Stimulated activated CD4-positive, alpha-beta T cell treated with anti-CD3 and anti-CD28 coated beads, Interleukin-1b, Interleukin-23, amount 100 ng/mL, for 4 hours (primary cell): ENCODE results near the gene NRXN3.

Experiments used
- DNase-seq, 2 donors: peaks; one replicate each; pipeline ENCODE4 v3.0.0-alpha.2; 2020; ENCODE audit warnings: low read depth in 2 of 2

The NRXN3 gene

DNA sequence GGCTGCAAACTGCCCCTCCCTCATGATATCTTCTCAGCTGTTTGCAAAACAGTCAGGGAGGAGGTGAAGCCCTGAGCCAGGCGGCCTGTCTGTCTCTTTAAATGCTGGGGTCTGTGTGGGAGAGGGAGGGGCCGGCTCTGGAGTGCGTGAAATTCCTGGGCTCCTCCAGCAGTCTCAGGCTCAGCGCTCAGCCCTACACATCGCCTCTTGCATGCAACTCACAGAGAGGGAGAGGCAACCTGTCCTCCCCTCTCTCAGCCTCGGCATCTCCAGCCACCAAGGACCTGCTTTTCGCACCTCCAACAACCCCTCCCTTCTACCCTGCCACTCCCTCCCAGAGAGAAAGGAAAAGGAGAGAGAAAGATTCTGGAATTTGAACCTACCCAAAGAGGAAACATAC lies at the start of gene NRXN3:
Gene NRXN3, plus strand, starts transcription at position 171 of the 400 bp plus-strand sequence. CDS start 72,721 bp downstream, outside the sequence.
- DNase-seq, result no peak

DNA sequence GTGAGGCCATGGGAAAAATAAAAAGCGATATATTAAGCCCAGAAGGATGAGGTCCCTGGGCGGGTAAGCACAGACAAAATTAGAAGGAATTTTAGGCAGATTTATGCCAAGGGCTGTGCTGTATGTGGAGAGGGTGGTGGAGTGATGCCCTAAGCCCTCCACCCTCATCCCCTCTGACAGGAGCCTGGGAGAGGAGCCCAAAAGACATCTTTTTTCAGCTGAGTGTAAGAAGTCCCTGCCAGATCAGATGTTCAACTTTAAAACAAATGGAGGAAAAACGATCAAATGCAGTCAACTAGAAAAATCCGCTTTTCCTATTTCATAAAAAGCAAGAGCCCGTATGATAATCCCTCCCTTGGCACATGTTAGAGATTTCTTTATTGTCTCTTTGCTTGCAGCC lies 47.7 kb upstream of the NRXN3 start:
- DNase-seq, result no peak

DNA sequence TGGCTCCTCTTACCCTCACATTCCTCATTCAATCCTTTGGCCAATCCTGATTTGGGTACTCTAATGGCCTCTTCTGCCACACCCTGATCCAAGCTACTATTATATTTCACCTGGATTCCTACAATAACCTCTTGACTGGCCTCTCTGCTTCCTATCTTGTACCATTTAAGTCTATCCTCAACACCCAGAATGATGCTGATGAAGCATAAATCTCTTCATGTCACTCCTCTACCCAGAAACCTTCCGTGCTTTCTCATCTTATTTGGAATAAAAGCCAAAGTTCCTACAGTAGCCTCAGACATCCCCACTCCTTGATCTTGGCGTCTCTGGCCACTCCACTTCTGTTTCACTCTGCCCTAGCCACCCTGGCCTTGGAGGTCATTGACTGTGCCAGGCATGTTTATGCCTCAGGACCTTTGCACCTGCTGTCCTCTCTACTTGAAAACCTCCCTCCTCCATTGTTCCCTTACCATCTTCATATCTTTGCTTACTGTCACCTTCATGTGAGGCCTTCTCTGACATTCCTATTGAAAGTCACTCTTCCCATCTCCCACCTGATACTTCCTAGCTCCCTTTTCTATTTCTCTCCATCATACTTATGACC lies 46.4 kb upstream of the NRXN3 start:
- DNase-seq, result no peak

DNA sequence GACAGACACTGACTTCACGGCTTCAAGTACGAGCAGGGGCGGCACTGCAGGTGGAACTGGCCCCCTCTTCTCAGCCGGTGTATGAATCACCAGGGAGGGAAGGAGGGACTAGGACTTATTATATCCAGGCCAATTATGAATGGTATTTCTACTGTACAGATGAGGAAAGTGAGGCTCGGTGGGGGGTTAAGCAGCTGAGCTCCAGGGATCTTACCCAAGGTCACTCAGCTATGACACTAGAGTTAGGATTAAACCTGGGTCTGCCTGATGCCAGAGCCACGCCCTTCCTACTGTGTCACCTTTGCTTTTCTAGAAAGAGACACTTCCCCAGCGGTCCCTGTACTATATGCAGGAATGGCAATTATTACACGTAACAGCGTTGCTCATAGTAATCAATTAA lies 42.2 kb upstream of the NRXN3 start:
- DNase-seq, result no peak

DNA sequence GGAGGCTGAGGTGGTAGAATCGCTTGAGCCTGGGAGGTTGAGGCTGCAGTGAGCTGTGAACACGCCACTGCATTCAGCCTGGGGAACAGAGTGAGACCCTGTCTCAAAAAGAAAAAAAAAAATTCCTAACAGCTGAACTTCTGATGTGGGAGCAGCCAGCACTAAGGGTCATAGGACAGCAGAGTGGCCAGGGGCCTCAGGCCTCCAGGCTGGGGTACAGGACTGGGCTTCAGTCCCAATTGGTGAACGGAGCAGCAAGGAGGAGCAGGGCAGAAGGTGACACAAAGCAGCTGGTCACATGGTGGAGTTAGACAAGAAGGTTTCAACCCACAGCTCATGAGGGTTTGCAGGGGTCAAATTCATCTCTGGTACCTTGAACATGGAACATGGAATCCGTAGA lies 40.8 kb upstream of the NRXN3 start:
- no peak for DNase-seq

DNA sequence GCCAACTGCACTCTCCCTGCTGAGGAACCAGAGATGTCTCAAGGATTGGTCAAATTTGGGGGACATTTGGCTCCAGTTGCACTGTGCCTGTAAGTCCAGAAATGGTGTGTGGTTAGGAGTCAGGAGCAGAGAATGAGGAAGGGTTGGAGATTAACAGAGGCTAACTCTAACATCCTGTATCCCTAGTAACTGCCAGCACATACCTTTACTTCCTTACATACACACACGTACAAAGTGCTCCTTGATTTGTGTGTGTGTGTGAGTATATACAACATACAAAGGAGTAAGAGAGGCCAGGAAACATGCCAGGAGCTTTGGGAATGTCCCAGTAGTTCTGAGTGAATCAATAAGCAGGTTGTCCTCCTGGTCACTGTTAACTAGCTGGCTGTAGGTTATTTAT lies 39.8 kb upstream of the NRXN3 start:
- no peak for DNase-seq

DNA sequence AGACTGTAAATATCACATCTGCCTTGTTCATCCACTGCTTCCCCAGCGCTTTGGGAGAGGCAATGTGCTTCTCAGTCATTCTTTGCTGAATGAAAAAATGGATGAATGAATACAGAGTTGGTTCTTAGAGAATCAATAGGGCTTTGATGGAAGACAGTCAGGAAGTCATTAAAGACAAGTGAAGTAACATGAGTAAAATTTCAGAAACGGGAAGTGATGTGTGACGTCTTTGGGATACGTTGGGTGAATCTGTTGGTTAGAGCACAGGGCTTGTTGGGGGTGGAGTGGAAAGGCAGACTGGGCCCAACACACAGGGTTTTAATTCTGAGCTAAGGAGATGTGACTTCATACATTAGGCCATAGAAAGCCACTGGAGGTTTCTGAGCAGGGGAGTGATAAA lies 39.0 kb upstream of the NRXN3 start:
- DNase-seq, result no peak

DNA sequence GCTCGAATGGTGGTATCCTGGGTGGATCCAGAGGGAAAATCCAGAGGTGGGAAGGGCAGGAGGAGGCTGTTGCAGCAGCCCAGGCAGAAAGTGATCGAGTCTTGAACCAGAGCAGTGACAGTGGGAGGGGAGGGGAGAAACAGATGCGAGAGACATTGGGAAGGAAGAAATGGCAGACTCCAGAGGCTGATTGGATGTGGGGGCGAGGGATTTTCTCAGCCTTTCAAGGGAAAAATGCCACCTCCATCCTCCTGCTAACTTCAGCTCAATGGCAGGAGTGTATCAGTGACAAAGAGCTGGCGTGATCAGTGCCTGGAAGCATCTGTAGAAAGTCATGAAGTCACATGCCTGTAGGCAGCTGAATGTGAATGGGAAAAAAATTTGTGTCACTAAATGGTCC lies 38.6 kb upstream of the NRXN3 start:
- DNase-seq, result no peak

DNA sequence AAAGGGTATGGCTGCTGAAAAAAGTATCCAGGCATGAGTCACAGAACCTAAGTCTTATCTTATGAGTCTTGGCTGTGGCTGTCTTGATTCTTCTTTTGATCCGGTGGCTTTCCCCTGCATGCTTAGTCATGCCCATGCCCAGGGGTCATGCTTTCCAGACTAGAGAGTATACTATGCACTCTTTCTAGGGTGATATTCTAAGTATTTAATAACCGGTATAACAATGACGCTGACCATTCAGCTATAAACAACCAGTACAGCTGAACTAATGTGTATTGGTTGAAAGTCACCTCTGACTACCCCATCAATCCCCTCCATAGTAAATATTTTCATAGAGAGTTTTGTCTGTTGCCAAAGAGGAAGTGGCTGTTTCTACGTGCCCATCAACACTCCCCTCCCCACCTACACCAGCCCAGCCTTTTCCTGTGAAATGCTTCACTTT lies 34.7 kb upstream of the NRXN3 start:
- DNase-seq, result no peak

DNA sequence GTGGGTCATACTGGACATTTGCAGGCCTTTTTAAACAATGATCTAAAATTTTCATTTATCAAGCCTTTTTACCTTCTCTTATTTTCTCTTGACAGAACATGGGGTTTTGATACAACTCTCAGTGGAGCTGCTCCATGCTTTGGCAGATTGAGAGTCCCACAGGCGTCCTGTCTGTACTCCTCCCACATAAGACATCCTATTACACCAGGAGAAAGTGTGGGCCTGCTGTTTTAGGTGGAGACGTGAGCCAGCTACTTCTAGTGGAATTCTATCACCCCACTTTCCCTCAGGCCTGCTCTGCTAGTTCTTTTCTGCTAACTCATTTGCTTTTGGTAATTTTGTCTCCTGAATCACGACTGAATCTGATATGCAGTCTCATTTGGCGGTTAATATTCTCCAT lies 33.5 kb upstream of the NRXN3 start:
- DNase-seq, result no peak

DNA sequence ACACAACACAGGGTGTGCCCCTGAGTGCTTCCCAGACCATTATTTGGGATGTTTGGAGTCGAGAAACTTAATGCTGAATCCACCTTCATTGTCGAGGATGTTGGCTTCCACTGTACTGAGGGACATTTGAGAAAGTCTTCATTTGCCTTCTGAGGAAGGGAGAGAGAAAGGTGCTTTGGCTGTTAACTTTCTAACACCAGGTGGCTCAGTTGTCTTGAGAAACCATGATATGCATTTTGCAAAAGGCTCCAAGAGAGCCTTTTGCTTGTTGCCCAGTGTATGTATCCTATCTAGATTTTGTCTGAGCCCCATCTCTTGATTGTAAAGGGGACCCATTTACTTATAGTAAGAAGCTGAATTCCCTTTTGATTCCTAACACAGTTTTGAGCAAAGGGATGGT lies 28.6 kb upstream of the NRXN3 start:
- DNase-seq, result no peak

DNA sequence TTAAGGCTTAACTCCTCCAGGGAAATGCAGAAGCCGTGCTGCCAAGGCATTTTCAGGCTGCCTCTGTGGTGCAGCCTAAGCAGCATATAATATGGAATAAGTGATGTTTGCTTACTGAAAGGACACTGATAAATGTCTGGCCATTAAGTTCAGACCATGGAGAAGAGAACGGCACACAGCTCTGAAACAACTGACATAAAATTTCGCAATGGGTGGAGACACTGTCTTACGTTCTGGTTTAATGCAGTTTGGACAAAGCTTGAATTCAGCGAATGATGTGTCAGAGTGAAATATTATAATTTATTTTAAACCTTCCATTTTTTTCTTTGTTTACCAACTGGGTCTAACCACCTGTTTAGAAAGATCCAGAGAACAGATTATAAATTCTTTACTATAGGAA lies 27.2 kb upstream of the NRXN3 start:
- DNase-seq, result no peak

DNA sequence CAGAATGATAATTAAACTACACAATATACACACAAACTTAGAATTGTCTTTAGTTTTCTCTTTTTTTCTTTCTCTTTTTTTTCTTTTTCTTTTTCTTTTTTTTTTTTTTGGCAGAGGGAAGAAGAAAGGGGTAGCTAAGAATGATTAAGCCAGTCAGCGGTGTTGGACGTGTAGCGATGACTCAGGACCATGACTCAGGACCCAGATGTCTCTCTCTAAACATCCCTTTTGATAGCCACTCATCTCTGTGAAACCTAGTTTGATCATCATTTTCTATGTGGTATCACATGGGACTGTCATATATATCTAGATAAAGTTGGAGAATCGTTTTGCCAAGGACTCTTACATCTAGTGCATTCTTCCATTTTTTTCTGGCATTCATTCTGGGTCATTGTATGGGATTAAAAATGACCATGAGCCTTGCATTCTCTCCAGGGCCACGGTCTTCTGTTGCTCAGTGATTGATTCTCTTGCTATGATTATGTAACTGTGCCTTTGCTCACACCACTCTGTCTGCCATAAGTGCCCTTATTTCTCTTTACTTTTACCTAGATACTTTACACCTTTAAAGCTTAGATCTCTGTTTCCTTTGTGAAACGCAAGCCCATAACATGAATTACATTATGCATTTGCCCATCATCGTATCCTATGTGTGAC lies 26.6 kb upstream of the NRXN3 start:
- DNase-seq, result no peak

DNA sequence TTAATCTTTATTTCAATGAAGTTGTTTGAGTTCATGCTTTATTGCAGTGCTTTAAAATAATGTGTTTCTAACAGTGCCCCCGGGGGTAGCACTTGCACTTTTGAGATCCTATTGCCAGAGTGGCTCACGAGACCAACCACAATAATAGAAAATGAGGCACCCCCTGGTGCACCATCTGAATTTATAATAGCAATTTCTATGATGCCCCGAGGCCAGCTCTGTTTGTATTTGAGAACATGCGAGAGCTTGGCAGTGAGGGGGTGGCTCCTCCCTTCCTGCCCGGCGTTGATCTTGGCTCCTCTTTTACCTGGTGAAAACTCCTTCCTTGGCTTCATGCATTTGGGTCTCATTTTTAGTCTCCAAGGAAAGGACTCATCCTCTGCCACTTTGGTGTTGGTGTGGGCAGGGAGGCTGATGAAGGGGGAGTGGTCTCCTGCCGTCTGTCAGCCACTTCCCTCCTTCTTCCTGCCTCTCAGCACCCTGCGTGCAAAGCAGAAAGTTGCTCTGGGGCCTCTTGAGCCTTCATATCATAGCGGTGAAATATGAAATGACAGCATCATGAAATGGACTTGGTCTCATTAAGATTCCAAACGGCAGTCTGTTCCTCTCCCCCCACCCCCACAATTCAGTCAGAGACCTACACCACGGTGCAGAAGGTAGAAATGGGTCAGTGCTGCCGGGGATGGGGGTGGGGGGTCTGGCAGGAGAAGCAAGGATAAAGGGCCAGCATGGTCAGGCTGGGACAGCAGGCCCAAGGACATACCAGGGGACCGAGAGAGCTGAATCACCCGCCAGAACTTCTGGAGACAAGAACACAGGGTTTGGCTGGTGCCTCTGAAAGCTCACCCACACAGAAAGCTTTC lies 17.7 kb upstream of the NRXN3 start:
- DNase-seq, result no peak

DNA sequence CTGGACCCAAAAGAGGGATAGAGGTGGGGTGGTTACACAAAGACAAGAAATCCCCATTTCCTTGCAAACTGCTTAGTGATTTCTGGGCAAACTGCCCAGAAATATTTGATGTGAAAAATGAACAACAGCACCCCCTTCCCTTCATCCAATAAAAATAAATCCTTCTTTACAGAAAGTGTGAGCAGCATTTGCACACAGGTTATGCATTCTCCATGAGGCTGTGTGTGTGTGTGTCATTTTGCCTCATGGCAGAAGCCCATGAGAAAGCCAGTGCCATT lies 17.2 kb upstream of the NRXN3 start:
- no peak for DNase-seq

DNA sequence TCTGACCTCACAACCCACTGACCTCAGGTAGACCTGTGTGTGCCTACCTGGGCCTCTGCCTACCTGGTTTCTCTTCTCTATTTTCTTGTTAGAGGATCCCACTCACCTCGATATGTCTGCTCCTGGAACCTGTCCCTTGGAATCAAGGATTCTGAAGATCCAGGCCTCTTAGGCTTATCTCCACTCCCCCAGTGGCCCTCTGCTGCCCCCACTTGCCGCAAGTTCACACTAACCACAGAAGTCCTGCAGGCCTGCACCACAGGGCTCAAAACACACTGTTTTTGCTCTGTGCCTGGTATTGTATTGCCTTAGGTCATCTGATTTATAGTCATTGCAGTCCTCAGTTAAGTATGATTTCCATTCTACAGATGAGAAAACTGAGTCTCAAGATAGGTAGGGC lies 15.3 kb upstream of the NRXN3 start:
- DNase-seq, result no peak

DNA sequence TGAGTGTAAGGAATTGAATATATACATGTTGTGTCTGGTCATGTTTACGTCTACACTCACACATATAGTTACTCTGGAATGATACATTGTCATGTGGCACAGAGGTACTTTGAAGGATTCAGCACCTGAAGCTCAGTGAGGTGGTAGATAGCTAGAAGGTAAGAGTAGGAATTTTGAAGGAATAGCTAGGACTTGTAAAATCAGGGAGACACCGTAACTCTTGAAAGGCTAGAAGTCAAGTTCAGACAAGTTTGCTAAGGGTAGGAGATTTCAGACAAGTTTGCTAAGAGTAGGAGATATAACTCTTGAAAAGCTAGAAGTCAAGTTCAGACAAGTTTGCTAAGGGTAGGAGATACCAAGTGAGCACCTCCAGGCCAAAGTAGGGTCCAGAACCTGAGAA lies 14.0 kb upstream of the NRXN3 start:
- DNase-seq, result no peak

DNA sequence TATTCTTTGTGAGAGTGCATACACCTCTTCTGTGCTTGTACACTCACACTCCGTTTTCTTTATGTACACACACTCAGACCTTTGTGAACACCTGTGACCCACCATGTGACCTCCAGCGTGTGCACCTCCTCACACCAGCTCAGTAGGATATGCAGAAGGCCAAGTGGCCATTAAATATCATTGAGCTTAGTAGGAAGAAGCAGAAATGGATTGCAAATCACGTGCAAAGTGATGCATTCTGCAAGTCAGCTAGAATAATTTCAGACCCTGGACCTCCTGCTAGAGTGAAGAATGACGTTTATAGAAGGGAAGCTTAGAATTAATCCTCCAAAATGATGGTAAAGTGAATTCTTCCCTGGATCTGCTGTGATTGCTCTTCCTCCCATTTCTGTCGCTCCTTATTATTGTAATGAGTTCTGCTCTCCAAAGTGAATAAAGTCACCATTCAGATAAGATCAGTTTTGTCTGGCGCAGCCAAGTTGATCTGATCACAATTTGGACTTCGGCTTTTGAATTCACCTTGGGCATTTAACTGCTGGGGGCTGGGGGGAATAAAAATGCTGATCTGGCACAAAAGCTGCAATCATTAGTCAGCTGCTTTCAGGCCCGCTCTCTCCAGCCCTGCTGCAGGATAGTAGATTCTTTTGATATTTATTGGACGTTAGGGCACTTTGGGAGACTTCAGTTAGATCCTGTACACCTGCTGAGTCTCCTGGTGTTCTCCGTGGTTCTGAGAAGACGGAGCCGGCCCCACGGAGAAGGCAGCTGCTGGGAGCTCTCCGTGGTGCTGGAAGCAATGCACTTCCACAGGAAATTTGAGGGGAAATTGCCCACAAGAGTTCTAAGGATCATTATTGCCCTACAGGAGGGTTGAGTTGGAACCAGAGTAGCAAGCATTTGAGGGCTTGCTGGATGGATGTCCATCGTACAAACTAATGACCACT lies 12.4 kb upstream of the NRXN3 start:
- no peak for DNase-seq

DNA sequence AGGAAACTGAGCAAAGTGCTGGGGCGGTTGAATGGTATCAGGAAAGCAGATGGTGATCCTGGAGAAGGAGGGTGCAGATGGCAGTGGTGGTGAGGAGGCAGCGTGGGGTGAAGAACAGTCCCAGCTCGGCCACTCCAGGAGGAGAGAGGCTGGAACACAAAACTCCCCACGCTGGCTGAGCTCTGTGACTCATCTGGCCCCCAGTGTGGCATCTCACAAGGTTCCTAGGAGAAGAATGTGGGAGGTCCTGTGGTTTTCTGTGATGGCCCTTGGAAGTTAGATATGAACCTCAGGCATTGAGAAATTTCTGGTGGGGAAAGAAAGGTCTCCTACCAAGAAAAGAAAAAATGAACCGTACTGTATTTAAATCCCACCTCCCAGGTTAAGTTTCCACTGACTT lies 8.0 kb upstream of the NRXN3 start:
- DNase-seq, result no peak

DNA sequence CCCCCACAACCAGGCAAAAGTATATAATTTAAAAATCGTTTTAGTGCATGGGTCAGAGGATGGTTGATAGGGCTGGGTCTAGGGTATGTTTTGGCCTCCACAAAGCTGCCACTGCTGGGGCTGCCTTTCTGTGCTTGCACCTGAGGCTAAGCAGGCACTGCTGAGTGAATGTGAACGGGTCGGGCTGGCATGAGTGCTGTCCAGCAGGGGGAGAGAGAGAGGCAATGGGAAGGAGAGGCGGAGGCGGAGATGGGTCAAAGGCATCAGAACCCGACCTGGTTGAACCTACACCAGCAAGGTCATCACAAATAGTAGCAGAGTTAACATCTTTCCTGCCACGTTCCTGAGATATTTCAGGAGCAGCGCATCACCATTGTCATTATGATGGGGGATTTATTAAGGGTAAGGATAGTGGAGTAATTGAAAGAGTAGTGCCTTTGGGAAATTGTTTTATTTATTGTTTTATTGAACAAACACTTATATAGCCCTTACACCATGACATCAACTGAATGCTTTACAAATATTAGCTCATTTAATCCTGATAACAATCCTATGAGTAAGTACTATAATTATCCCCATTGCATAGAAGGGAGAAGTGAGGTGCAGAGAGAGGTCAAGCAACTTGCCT lies 5.8 kb upstream of the NRXN3 start:
- DNase-seq, result no peak

DNA sequence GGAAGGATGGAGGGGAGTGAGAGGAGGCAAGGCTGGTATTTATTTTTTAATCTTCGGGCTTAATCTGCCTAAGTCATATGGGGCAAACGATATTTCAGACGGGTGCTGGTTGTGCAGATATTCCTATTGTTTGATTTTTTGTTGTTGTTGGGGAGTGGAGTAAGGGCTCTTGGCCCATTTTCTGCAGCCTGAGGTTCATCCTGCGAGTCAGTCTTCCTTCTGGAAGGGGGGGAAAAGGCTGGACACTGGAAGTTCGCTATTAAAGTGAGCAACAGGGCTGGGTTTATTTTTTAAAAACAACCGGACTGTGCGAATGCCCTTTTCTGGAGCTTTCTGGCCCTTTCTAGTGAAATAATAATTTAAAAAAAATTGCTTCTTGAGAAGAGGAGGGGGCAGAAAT lies 2.3 kb downstream of the NRXN3 start:
- no peak for DNase-seq
